ENCODE data around the gene SYNPO. TPM values are rescaled to one million over a fixed set of nuclear protein-coding genes. Genes with fewer than 3 reads are reported as not detected.

Gene SYNPO
- total RNA-seq, 1 donor from 2014 or later, result 16.1 TPM

DNA sequence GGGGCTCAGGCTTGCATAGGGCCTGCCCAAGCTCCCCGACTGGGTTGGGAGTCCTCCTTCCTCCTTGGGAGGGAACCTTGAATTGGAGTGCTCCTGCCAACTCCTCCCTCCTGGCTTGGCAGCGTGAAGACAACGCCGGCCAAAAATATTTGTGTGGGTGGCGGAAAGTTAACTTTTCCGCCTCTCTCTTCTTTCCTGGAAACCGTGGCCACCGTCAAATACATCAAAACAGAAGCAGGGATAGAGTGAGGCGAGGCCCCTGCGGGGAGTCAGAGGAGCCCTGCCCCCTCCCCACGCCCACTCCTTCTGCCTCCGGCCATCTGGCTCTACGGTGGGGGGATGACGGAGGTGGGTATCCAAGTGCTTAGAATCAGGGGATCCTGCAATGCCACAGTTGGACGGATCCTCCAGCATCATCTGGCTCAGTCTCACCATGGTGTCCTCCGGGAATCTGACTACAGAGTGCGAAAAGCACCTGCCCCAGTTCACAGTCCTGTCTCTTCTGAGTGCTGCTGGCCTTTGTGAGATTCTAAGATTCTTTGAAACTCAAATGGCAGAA is 25.2 kb upstream of the SYNPO start:
- Mint-ChIP-seq H3K36me3 (ENCODE audit: unreplicated experiment) (no peaks in the 10 kb centered on the region), H3K4me3 (ENCODE audit: unreplicated experiment) (peak overlapping the region; percentile 78), H3K27me3 (ENCODE audit: unreplicated experiment) (peaks cover 14% of the 10 kb centered on the region), H3K9me3 (ENCODE audit: unreplicated experiment) (peaks cover 8% of the 10 kb centered on the region), H3K27ac (ENCODE audit: unreplicated experiment) (peak overlapping the region; percentile 87), H3K4me1 (ENCODE audit: low read depth, unreplicated experiment) (peaks cover 39% of the 10 kb centered on the region)
- TF ChIP-seq, protein P1, sequence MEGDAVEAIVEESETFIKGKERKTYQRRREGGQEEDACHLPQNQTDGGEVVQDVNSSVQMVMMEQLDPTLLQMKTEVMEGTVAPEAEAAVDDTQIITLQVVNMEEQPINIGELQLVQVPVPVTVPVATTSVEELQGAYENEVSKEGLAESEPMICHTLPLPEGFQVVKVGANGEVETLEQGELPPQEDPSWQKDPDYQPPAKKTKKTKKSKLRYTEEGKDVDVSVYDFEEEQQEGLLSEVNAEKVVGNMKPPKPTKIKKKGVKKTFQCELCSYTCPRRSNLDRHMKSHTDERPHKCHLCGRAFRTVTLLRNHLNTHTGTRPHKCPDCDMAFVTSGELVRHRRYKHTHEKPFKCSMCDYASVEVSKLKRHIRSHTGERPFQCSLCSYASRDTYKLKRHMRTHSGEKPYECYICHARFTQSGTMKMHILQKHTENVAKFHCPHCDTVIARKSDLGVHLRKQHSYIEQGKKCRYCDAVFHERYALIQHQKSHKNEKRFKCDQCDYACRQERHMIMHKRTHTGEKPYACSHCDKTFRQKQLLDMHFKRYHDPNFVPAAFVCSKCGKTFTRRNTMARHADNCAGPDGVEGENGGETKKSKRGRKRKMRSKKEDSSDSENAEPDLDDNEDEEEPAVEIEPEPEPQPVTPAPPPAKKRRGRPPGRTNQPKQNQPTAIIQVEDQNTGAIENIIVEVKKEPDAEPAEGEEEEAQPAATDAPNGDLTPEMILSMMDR (IDR thresholded peaks at IDR 0.05; ENCODE audit: partially characterized antibody, unreplicated experiment), result no peak
- DNase-seq, result peak; percentile 81

DNA sequence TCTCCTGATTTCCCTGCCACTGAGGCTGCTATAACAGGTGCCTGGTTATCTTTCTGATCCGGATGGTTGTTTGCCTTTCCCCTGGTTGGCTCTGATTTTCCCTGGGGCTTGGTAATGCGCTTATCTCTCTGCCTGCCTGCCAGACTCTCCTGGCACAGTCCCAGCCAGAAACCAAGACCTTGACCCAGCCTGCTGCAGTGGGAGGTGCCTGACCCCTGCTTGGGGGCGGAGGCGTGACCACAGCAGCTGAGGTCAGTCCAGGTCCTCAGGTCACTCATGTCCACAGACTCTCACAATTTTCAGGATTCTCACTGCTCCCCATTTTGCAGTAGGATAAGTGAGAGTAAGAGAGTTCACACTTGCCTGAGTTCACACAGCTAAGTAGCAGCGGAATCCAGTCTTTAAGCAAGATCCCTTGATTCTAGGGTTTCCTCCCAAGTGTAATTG is 24.4 kb upstream of the SYNPO start:
- Mint-ChIP-seq H3K9me3 (ENCODE audit: unreplicated experiment) (peaks cover 8% of the 10 kb centered on the region), H3K27me3 (ENCODE audit: unreplicated experiment) (peaks cover 14% of the 10 kb centered on the region), H3K4me1 (ENCODE audit: low read depth, unreplicated experiment) (peaks cover 39% of the 10 kb centered on the region), H3K36me3 (ENCODE audit: unreplicated experiment) (no peaks in the 10 kb centered on the region), H3K27ac (ENCODE audit: unreplicated experiment) (peak overlapping the region; percentile 85), H3K4me3 (ENCODE audit: unreplicated experiment) (peak overlapping the region; percentile 73)
- no peak for DNase-seq
- TF ChIP-seq, protein P1 (IDR thresholded peaks at IDR 0.05; ENCODE audit: partially characterized antibody, unreplicated experiment), result no peak

DNA sequence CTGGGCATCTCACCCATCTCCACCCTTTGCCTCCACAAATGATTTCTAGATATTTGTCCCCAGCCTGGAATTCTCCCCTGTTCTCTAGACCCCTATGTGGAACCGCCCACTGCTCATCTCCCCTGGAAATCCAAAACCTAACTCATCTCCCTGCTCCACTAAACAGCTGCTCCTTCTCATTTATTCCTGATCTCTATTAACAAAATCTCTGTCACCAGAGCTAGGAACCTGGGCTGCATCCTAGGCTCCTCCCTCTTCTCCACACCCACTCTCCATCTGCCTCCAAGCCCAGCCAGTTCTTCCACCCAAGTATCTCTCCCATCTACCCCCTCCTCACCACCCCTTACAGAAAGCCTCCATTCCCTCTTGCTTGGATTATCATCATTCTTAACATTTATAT is 24.0 kb upstream of the SYNPO start:
- Mint-ChIP-seq H3K4me1 (ENCODE audit: low read depth, unreplicated experiment) (peaks cover 39% of the 10 kb centered on the region), H3K4me3 (ENCODE audit: unreplicated experiment) (peak overlapping the region; percentile 73), H3K9me3 (ENCODE audit: unreplicated experiment) (peaks cover 8% of the 10 kb centered on the region), H3K27ac (ENCODE audit: unreplicated experiment) (peak overlapping the region; percentile 85), H3K27me3 (ENCODE audit: unreplicated experiment) (peaks cover 15% of the 10 kb centered on the region), H3K36me3 (ENCODE audit: unreplicated experiment) (no peaks in the 10 kb centered on the region)
- no peak for DNase-seq
- TF ChIP-seq, protein P1 (IDR thresholded peaks at IDR 0.05; ENCODE audit: partially characterized antibody, unreplicated experiment), result no peak

DNA sequence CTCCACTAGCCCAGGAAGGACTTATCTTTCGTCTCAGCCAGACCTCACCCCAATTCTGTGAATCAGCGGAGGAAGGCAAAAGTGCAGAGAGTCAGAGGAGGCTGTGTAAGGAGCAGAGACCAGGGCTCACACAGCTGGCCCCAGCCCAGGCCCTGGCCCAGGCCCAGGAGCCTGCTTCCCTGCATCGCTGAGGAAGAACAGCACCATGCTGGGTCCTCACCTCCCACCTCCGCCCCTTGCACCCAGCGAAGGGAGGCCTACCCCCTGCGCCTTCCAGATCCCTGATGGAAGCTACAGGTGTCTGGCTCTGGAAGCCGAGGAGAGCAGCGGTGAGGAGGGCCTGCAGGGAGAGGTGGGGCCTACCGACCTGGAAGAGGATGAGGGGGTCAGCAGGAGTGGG is 22.3 kb upstream of the SYNPO start:
- H3K4me1 Mint-ChIP-seq (ENCODE audit: low read depth, unreplicated experiment), result peaks cover 46% of the 10 kb centered on the region
- H3K36me3 Mint-ChIP-seq (ENCODE audit: unreplicated experiment), result no peaks in the 10 kb centered on the region
- H3K4me3 Mint-ChIP-seq (ENCODE audit: unreplicated experiment), result no peak overlapping the region
- no peak for DNase-seq
- peaks cover 17% of the 10 kb centered on the region for H3K27me3 Mint-ChIP-seq (ENCODE audit: unreplicated experiment)
- H3K27ac Mint-ChIP-seq (ENCODE audit: unreplicated experiment), result no peak overlapping the region
- peaks cover 11% of the 10 kb centered on the region for H3K9me3 Mint-ChIP-seq (ENCODE audit: unreplicated experiment)
- TF ChIP-seq, protein P1 (IDR thresholded peaks at IDR 0.05; ENCODE audit: partially characterized antibody, unreplicated experiment), result no peak

DNA sequence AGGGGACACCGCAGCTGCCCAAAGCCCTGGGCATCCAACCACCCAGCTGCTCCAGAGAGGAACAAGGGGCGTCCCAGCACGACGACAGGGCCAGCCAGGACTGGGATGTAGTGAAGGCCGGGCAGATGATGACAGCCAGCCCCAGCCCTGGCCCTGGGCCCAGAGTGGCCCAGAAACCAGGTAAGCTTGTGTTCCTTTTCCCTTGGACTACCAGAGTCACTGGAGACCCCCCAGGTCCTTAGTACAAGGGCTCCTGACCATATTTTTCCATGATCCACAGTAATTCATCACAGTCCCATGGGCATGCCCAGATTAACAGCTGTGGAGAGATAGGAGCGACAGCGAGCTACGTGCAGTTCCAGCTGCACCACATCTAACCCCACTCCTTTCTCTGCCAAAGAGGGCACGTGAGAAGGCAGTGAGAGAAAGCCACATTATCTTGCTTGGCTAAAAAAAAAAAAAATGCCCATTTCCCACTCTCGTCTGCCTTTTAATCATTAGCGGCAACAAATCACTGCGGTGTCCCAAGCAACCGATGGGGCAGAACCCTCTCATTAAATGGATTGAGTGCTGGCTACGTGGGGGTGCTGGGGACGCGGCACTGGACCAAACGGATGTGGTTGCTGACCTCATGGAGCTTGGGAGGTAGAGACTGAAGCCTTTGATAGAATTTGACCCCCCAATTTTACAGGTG is 21.7 kb upstream of the SYNPO start:
- Mint-ChIP-seq H3K27ac (ENCODE audit: unreplicated experiment) (no peak overlapping the region), H3K9me3 (ENCODE audit: unreplicated experiment) (peaks cover 16% of the 10 kb centered on the region), H3K4me3 (ENCODE audit: unreplicated experiment) (no peak overlapping the region), H3K4me1 (ENCODE audit: low read depth, unreplicated experiment) (peaks cover 45% of the 10 kb centered on the region), H3K27me3 (ENCODE audit: unreplicated experiment) (peaks cover 18% of the 10 kb centered on the region), H3K36me3 (ENCODE audit: unreplicated experiment) (no peaks in the 10 kb centered on the region)
- DNase-seq, result no peak
- TF ChIP-seq, protein P1 (IDR thresholded peaks at IDR 0.05; ENCODE audit: partially characterized antibody, unreplicated experiment), result no peak
